GM18526 (cell line): ENCODE data around the gene ZNF362.

ENCODE experiments used
- POLR2A ChIP-seq: IDR thresholded peaks from 3 replicates; pipeline ENCODE4 v1.6.1; 2011; ENCODE audit not compliant: insufficient read length; ENCODE audit errors: extremely low read depth

The ZNF362 gene

GRCh38 chr1:33236498-33236897 lies 19.8 kb upstream of the ZNF362 start:
- TF ChIP-seq POLR2A, result no peak

GRCh38 chr1:33237579-33237978 lies 18.7 kb upstream of the ZNF362 start:
- TF ChIP-seq POLR2A, result no peak

- TF ChIP-seq POLR2A, result no peak
Measured at GRCh38 chr1:33241866-33242265, 14.4 kb upstream of the ZNF362 start.

GRCh38 chr1:33242652-33243051 lies 13.6 kb upstream of the ZNF362 start:
- TF ChIP-seq POLR2A, result no peak

- no peak for TF ChIP-seq POLR2A
Measured at GRCh38 chr1:33244143-33244808, 12.0 kb upstream of the ZNF362 start.

GRCh38 chr1:33244809-33245186 lies 11.5 kb upstream of the ZNF362 start:
- no peak for TF ChIP-seq POLR2A

- TF ChIP-seq POLR2A, result no peak
Measured at GRCh38 chr1:33246171-33246570, 10.1 kb upstream of the ZNF362 start.

GRCh38 chr1:33247545-33247944 lies 8.7 kb upstream of the ZNF362 start:
- TF ChIP-seq POLR2A, result no peak

GRCh38 chr1:33248244-33248643 lies 8.0 kb upstream of the ZNF362 start:
- TF ChIP-seq POLR2A, result no peak

- TF ChIP-seq POLR2A, result no peak
Measured at GRCh38 chr1:33249422-33249821, 6.9 kb upstream of the ZNF362 start.

GRCh38 chr1:33250217-33250616 lies 6.1 kb upstream of the ZNF362 start:
- no peak for TF ChIP-seq POLR2A

GRCh38 chr1:33250724-33251123 lies 5.6 kb upstream of the ZNF362 start:
- no peak for TF ChIP-seq POLR2A

- TF ChIP-seq POLR2A, result no peak
Measured at GRCh38 chr1:33254491-33254890, 1.8 kb upstream of the ZNF362 start.

GRCh38 chr1:33255347-33256220 lies 708 bp upstream of the ZNF362 start:
- TF ChIP-seq POLR2A, result no peak

GRCh38 chr1:33256221-33256470 lies 146 bp upstream of the ZNF362 start:
- TF ChIP-seq POLR2A, result no peak

GRCh38 chr1:33257207-33257771 lies 997 bp downstream of the ZNF362 start:
- TF ChIP-seq POLR2A, result no peak
